Stomach smooth muscle (tissue), 2 donors: ENCODE data around the gene YAF2.

ENCODE experiments used
- H3K27ac ChIP-seq: one replicate; pipeline ENCODE4 v1.7.0; 2013; ENCODE audit warnings: mild to moderate bottlenecking, low read length, inconsistent platforms
- H3K27me3 ChIP-seq, 2 donors: one replicate each; pipeline ENCODE4 v1.7.0; 2013; ENCODE audit warnings: low read length in 2 of 2; ENCODE audit not compliant: insufficient read depth in 2 of 2, control insufficient read depth in 1 of 2
- H3K36me3 ChIP-seq, 2 donors: one replicate each; pipeline ENCODE4 v1.7.0; 2013; ENCODE audit warnings: low read length in 2 of 2; ENCODE audit not compliant: control insufficient read depth in 2 of 2, insufficient read depth in 2 of 2
- H3K4me1 ChIP-seq: one replicate; pipeline ENCODE4 v1.7.0; 2013; ENCODE audit warnings: low read length; ENCODE audit not compliant: control insufficient read depth, insufficient read depth
- H3K4me3 ChIP-seq, 2 donors: one replicate each; pipeline ENCODE4 v1.7.0; 2013; ENCODE audit warnings: low read length in 2 of 2
- H3K9ac ChIP-seq, 2 donors: one replicate each; pipeline ENCODE4 v1.7.0; 2013; ENCODE audit warnings: low read length in 2 of 2, mild to moderate bottlenecking in 1 of 2
- H3K9me3 ChIP-seq, 2 donors: one replicate each; pipeline ENCODE4 v1.7.0; 2013; ENCODE audit warnings: low read length in 2 of 2; ENCODE audit not compliant: control insufficient read depth in 2 of 2
- donor health status: healthy.
- donor health status: Pancreatic carcinoma.

The YAF2 gene

GRCh38 chr12:42173961-42174521 lies 64.0 kb downstream of the YAF2 start:
- peaks cover 0 to 1% of the 10 kb centered on the region in 2 donors for H3K36me3 ChIP-seq
- no peak overlapping the region for H3K4me3 ChIP-seq
- H3K9ac ChIP-seq: no peak overlapping the region
- no peaks in the 10 kb centered on the region for H3K4me1 ChIP-seq
- H3K27me3 ChIP-seq: no peaks in the 10 kb centered on the region
- no peaks in the 10 kb centered on the region for H3K9me3 ChIP-seq
- H3K27ac ChIP-seq: no peak overlapping the region

- H3K4me3 ChIP-seq: no peak overlapping the region
- H3K4me1 ChIP-seq: no peaks in the 10 kb centered on the region
- H3K27me3 ChIP-seq: no peaks in the 10 kb centered on the region
- no peak overlapping the region for H3K27ac ChIP-seq
- H3K36me3 ChIP-seq: no peaks in the 10 kb centered on the region
- H3K9ac ChIP-seq: no peak overlapping the region
- H3K9me3 ChIP-seq: no peaks in the 10 kb centered on the region
Measured at GRCh38 chr12:42172441-42173210, 65.4 kb downstream of the YAF2 start.

GRCh38 chr12:42167711-42168110 lies 70.3 kb downstream of the YAF2 start:
- no peaks in the 10 kb centered on the region for H3K27me3 ChIP-seq
- H3K9ac ChIP-seq: no peak overlapping the region
- H3K4me3 ChIP-seq: no peak overlapping the region
- H3K27ac ChIP-seq: no peak overlapping the region
- no peaks in the 10 kb centered on the region for H3K4me1 ChIP-seq
- H3K9me3 ChIP-seq: no peaks in the 10 kb centered on the region
- H3K36me3 ChIP-seq: no peaks in the 10 kb centered on the region

- Histone ChIP-seq H3K27ac (no peak overlapping the region), H3K4me3 (no peak overlapping the region), H3K4me1 (no peaks in the 10 kb centered on the region), H3K9me3 (no peaks in the 10 kb centered on the region), H3K9ac (no peak overlapping the region), H3K36me3 (no peaks in the 10 kb centered on the region), H3K27me3 (no peaks in the 10 kb centered on the region)
Measured at GRCh38 chr12:42166501-42166900, 71.5 kb downstream of the YAF2 start.

GRCh38 chr12:42163913-42164312 lies 74.1 kb downstream of the YAF2 start:
- H3K9me3 ChIP-seq: no peaks in the 10 kb centered on the region
- no peak overlapping the region for H3K27ac ChIP-seq
- no peak overlapping the region for H3K4me3 ChIP-seq
- H3K4me1 ChIP-seq: no peaks in the 10 kb centered on the region
- no peaks in the 10 kb centered on the region for H3K36me3 ChIP-seq
- no peaks in the 10 kb centered on the region for H3K27me3 ChIP-seq
- no peak overlapping the region for H3K9ac ChIP-seq

- no peak overlapping the region for H3K4me3 ChIP-seq
- H3K27me3 ChIP-seq: no peaks in the 10 kb centered on the region
- H3K27ac ChIP-seq: no peak overlapping the region
- peaks cover 0 to 3% of the 10 kb centered on the region in 2 donors for H3K36me3 ChIP-seq
- no peak overlapping the region for H3K9ac ChIP-seq
- H3K4me1 ChIP-seq: no peaks in the 10 kb centered on the region
- no peaks in the 10 kb centered on the region for H3K9me3 ChIP-seq
Measured at GRCh38 chr12:42162965-42163364, 75.1 kb downstream of the YAF2 start.

GRCh38 chr12:42162193-42162592 lies 75.9 kb downstream of the YAF2 start:
- H3K27ac ChIP-seq: no peak overlapping the region

GRCh38 chr12:42161529-42161928 lies 76.5 kb downstream of the YAF2 start:
- no peaks in the 10 kb centered on the region for H3K9me3 ChIP-seq
- H3K9ac ChIP-seq: no peak overlapping the region
- H3K27me3 ChIP-seq: no peaks in the 10 kb centered on the region
- H3K27ac ChIP-seq: no peak overlapping the region
- H3K4me3 ChIP-seq: no peak overlapping the region
- no peaks in the 10 kb centered on the region for H3K4me1 ChIP-seq
- peaks cover 0 to 3% of the 10 kb centered on the region in 2 donors for H3K36me3 ChIP-seq

More at GRCh38 chr12:42162193-42162592, 75.9 kb downstream of the YAF2 start:
- H3K4me3 ChIP-seq: no peak overlapping the region
- no peak overlapping the region for H3K9ac ChIP-seq
- H3K4me1 ChIP-seq: no peaks in the 10 kb centered on the region
- no peaks in the 10 kb centered on the region for H3K27me3 ChIP-seq
- H3K36me3 ChIP-seq: peaks cover 0 to 3% of the 10 kb centered on the region in 2 donors
- no peaks in the 10 kb centered on the region for H3K9me3 ChIP-seq

- no peaks in the 10 kb centered on the region for H3K9me3 ChIP-seq
- no peak overlapping the region for H3K9ac ChIP-seq
- no peak overlapping the region for H3K27ac ChIP-seq
- no peak overlapping the region for H3K4me3 ChIP-seq
- H3K36me3 ChIP-seq: peaks cover 0 to 3% of the 10 kb centered on the region in 2 donors
- H3K27me3 ChIP-seq: no peaks in the 10 kb centered on the region
- no peaks in the 10 kb centered on the region for H3K4me1 ChIP-seq
Measured at GRCh38 chr12:42156232-42156631, 81.8 kb downstream of the YAF2 start.

- Histone ChIP-seq H3K27ac (no peak overlapping the region), H3K4me3 (peak overlapping the region; percentile 82 to 93), H3K4me1 (peaks cover 8% of the 10 kb centered on the region), H3K27me3 (no peaks in the 10 kb centered on the region), H3K9me3 (no peaks in the 10 kb centered on the region), H3K36me3 (no peaks in the 10 kb centered on the region), H3K9ac (peak overlapping the region in 1 of 2 donors; percentile 78)
Measured at GRCh38 chr12:42145552-42146215, 92.4 kb downstream of the YAF2 start.

- Histone ChIP-seq H3K4me3 (peak overlapping the region; percentile 82 to 93), H3K36me3 (no peaks in the 10 kb centered on the region), H3K9me3 (no peaks in the 10 kb centered on the region), H3K4me1 (peaks cover 8% of the 10 kb centered on the region), H3K27ac (peak overlapping the region; percentile 19), H3K9ac (peak overlapping the region; percentile 68 to 78), H3K27me3 (no peaks in the 10 kb centered on the region)
Measured at GRCh38 chr12:42145197-42145549, 92.9 kb downstream of the YAF2 start.
